ENCODE results near the gene CXCL10.

DNA sequence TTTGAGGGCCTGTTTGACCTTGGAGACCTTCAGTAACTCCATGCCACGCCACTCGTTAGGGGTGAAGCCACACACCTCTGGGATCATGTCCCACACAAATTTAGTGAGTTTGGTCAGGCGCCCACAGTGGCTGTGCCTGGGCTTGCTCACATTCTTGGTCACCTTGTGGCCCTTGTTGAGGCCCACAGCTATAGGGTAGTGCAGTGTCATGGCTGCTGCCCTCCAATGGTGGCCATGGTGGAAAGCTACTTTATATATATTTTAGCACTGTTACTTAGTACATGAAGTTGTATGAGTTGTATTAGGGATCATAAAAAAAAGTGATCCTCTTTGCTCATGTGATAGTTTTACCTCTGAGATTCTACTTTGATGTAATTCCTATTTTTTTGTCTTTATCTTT is 13.6 kb upstream of the CXCL10 start:
- TF ChIP-seq POLR2A (IDR thresholded peaks at IDR 0.05) (no peak), CTCF (IDR thresholded peaks at IDR 0.05) (no peak)
